ENCODE data around the gene S100A7A.
A peak's percentile ranks its signal among the peaks of the same experiment; 100 is the strongest.
"Not testable (repeated sequence)": the region's sequence is repeated elsewhere in the genome, so short reads cannot be mapped to it uniquely, and the experiment has no call there.

The S100A7A gene

DNA sequence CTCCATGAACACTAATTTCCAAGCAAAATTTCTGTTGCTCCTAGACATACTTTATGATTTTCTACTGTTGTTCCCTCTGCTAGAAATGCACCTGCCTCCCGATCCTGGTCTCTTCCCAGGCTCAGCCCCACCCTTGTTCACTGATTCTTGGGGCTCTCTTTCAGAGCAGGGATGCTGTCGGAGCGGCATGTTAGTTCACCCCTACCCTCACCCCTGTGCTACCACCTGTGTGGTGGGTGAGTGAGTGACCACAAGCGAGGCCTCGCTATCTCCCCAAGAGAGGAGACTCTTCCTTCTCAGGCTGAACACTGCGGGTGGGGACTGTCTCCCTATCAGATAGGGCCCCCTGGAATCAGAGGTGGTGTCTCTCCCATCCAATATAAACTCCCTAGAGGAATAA lies 20.5 kb upstream of the S100A7A start:
- DNase-seq = no peak

DNA sequence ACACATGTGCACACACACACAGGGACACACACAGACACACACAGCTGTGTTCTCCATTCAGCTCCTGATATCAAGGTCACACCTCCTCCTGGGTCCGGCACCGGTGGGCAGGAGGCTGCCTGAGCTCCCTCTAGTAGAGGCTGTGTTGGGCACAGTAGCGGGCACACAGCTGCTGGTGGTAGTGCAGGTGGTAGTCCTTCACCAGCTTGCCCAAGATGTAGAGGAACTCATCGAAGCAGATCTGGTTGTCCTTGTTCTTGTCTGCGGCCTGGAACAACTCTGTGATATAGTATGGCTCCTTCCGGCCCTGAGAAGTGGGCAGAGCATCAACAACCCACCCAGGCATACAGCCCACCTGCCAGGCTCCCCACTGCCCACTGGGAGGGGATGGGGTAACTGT lies 19.9 kb upstream of the S100A7A start:
- no peak for DNase-seq

DNA sequence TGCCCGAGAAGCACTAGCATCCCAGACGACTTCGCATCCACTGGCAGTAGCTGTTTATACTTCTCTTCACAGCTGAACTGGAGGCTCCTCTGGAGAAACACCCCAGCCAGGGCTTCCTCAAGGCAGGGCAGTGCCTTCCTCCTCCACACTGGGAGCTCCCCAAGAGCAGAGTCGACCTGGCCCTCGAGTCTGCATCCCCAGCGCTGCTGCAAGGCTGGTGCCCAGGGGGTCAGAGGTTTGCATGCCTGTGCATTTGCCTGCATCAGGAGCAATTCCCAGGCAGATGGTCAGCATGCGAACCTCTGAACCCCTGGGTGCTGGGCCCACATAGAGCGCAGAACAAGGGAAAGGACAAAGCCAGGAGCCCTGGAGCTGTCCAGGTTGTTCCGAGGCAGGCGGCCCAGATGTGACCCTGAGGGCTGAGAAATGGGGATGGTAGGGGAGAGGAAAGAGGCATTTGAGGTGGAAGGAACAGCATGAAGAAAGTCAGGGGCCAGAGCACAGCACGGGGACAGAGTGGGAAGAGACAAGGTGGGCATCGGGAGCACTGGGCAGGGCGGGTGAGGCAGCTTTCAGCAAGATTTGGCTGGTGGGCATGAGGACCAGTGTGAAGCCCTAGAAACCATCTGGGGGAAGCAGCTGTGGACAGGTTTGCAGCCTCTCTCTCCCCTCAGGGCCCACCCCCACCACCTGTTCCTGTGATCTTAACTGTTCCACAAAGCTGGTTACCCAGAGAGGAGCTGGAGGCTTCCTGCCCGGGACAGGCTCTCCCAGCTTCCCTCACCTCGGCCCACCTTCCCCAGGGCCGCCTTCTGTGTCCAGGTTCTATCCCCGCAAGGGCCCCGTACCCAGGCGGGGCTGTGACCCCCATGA lies 19.0 kb upstream of the S100A7A start:
- peak; percentile 48 for DNase-seq

GRCh38 chr1:153397924-153398651 lies 18.2 kb upstream of the S100A7A start:
- no peak for DNase-seq

- DNase-seq = no peak
Observed at GRCh38 chr1:153399401-153400055, 16.8 kb upstream of the S100A7A start.

DNA sequence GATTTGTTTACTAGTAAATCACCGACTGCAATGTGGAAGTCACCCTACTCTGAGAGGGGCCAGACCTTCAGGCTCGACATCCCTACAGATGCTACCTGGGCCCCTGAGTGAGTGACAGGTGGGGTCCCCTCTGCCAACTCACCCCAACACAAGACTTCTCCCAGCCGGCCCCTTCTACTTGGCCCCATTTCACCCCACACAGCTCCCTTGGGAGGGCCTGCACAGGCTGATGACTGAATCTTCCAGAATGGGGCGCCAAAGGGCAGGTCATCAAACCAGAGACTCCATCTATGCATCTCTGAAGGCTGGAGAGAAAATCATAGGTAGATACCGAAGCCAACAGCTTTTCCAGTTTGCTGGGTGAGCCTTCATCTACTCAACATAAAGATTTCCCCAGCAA lies 16.1 kb upstream of the S100A7A start:
- no peak for DNase-seq

DNA sequence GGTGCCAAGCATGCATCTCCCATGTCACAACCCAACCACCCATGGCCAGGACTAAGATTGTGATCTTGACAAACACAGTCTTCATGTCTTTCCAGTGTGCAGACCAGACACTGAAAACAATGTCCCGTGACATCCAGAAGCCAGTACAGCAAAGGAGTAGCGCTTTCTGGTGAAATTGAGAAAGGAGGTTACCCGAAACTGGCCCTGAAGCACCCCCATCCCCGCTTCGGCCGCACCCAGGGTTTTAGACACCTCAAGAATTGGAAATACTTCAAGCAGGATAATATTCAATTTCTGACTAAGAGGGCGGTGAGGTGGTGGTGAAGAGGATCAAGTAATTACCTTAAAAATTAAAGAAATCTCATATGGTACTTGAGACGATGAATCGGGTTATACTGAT lies 14.9 kb upstream of the S100A7A start:
- no peak for DNase-seq

DNA sequence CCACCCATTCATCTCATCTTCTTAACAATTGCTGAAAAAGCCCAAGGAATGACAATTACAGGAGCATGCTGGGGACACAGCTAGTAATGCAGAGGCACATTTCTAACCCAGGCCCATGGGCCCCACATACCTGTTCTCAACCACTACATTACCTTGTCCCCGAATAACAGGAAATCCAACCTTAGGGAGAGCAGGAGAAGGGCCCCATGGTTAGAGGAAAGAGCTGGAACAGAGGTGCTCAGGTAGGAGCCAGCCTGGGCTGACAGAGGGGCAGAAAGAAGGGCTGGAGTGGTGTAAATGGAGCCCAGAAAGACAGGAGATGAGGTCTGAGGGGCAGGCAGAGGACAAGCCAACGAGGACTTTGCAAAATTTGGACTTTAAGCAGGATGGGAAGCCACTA lies 14.1 kb upstream of the S100A7A start:
- no peak for DNase-seq

GRCh38 chr1:153403421-153404085 lies 12.8 kb upstream of the S100A7A start:
- no peak for DNase-seq

GRCh38 chr1:153404086-153404635 lies 12.2 kb upstream of the S100A7A start:
- no peak for DNase-seq

- DNase-seq = no peak
Observed at GRCh38 chr1:153404768-153405167, 11.6 kb upstream of the S100A7A start.

- DNase-seq = not testable (repeated sequence)
Observed at GRCh38 chr1:153405825-153406599, 10.3 kb upstream of the S100A7A start.

- DNase-seq = not testable (repeated sequence)
Observed at GRCh38 chr1:153407274-153407673, 9.0 kb upstream of the S100A7A start.

- not testable (repeated sequence) for DNase-seq
Observed at GRCh38 chr1:153413961-153414360, 2.4 kb upstream of the S100A7A start.

DNA sequence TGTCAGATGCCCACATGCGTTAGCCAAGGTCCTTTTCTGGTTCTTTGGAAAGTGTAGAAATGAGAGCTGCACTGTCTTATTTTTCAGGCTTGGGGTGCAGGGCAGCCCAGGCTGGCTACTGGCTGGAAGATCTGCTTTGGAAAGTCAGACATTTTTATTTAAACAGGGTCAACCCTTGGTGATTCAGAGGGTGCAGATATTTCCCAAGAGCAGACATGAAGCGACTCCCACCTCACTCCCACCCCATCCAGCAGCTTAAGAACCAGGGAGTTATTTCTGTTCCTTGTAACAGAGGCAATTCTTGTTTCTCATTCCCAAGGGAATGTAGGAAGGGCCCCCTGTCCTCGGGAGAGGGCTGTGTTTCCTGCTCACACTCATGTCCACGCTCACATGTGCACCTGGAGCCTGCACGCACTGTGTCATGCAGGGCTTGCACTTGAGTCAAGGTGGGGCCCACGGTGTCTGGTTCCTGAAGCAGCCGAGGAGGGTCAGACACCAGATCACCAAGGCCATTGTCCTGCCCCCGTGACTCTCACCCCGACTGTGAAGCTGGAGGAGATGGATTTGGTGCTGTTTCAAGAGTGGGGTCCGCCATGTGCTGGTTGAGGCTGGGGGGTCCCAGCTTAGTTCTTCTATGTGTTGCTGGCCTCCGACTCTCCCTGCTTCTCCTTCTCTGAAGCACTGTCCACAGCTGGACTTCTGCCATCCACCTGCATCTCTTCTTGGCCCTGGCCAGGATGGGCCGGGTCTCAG lies 992 bp downstream of the S100A7A start:
- no peak for DNase-seq

DNA sequence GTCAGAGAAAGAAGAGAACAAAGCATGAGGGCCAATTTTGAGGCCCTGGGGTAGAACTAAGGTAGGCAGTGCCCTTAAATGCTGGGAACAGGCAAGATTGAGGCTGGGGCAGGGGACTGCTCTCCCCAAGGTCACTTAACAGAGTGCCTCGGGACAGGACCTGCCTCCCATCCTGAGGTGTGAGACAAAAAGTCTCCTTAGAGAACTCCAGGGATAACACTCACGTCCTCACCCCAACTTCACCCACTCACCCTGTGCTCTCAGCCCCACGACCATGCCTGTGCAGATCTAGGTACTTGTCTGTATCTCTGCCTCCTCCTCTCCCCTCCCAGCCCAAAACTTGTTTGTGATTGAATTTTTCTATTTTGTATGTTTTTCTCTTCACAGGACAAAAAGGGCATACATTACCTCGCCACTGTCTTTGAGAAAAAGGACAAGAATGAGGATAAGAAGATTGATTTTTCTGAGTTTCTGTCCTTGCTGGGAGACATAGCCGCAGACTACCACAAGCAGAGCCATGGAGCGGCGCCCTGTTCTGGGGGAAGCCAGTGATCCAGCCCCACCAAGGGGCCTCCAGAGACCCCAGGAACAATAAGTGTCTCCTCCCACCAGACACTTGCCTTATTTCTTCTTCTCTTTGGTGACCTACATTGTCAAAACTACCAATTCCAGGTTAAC lies 2.6 kb downstream of the S100A7A start:
- not testable (repeated sequence) for DNase-seq

DNA sequence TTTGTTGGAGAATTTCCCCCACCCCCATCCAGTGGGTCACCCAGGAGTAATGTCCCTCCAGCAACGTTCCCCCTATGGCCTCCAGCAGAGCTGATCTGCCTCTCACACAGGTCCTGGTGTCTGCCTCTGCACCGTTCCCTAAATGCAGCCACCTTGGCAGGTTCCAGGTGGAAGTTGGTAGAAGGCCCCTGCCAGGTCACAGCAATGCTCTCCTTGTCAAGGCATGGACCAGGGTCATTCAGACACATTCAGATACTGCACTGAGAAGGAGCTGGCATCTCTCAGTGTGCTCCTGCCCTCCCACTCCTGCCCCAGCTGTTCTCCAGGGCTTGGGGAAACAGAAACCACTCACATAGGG lies 3.1 kb downstream of the S100A7A start:
- not testable (repeated sequence) for DNase-seq

GRCh38 chr1:153420306-153420705 lies 4.0 kb downstream of the S100A7A start:
- DNase-seq = no peak

- DNase-seq = no peak
Observed at GRCh38 chr1:153422450-153423068, 6.2 kb downstream of the S100A7A start.

DNA sequence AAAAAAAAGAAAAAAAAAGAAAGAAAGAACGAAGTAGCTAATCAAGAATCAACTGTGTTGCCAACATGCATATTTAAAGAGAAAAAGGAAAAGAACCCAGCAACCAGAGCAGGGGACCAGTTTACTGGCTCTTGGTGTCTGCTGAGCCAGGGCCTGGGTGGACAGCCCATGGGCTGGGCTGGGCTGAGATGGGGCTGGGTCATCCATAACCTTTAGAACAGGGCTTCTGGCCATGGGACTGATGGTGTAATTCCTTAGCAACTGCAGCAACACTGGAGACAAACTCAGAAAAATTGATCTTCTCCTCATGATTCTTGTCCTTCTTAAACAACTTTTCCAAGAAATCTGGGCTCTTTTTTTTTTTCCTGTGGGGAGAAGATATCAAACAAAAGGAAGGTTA lies 10.5 kb downstream of the S100A7A start:
- no peak for DNase-seq
